ENCODE measurements around the gene SCYGR2.

Gene SCYGR2

GRCh38 chr2:227612546-227613271, 14.0 kb downstream of the SCYGR2 start:
- DNase-seq (ENCODE audit: low spot score), result no peak
- no peak for FAIRE-seq

GRCh38 chr2:227613272-227613660, 14.6 kb downstream of the SCYGR2 start:
- no peak for DNase-seq (ENCODE audit: low spot score)
- no peak for FAIRE-seq

GRCh38 chr2:227614246-227614645, 15.6 kb downstream of the SCYGR2 start:
- no peak for FAIRE-seq
- no peak for DNase-seq (ENCODE audit: low spot score)

GRCh38 chr2:227614740-227615139, 16.0 kb downstream of the SCYGR2 start, which contains the start of gene SCYGR3:
Gene SCYGR3 (minus strand): TSS chr2:227614840. CDS start chr2:227614840, 0 bp downstream.
- no peak for FAIRE-seq
- DNase-seq (ENCODE audit: low spot score), result no peak

- FAIRE-seq, result no peak
- DNase-seq (ENCODE audit: low spot score), result no peak
Measured at GRCh38 chr2:227615181-227615580, 16.5 kb downstream of the SCYGR2 start.

GRCh38 chr2:227615906-227616305, 17.2 kb downstream of the SCYGR2 start:
- DNase-seq (ENCODE audit: low spot score), result no peak
- no peak for FAIRE-seq

- no peak for FAIRE-seq
- no peak for DNase-seq (ENCODE audit: low spot score)
Measured at GRCh38 chr2:227616631-227617030, 17.9 kb downstream of the SCYGR2 start.

- DNase-seq (ENCODE audit: low spot score) (no peak), FAIRE-seq (no peak)
Measured at GRCh38 chr2:227617316-227618230, 18.9 kb downstream of the SCYGR2 start, which contains the start of gene SCYGR4. Gene SCYGR4 (plus strand): TSS chr2:227617498. CDS start chr2:227617498, 0 bp downstream.

- no peak for FAIRE-seq
Measured at GRCh38 chr2:227623226-227623625, 24.5 kb downstream of the SCYGR2 start.

GRCh38 chr2:227625420-227625819, 26.7 kb downstream of the SCYGR2 start:
- no peak for DNase-seq (ENCODE audit: low spot score)
- FAIRE-seq, result no peak

More at GRCh38 chr2:227623226-227623625, 24.5 kb downstream of the SCYGR2 start:
- peak; percentile 25 for DNase-seq (ENCODE audit: low spot score)

- no peak for DNase-seq (ENCODE audit: low spot score)
- FAIRE-seq, result peak; percentile 82
Measured at GRCh38 chr2:227626580-227627151, 28.0 kb downstream of the SCYGR2 start.

- DNase-seq (ENCODE audit: low spot score), result no peak
- FAIRE-seq, result no peak
Measured at GRCh38 chr2:227627769-227628168, 29.1 kb downstream of the SCYGR2 start.

- DNase-seq (ENCODE audit: low spot score) (no peak), FAIRE-seq (no peak)
Measured at GRCh38 chr2:227629435-227629834, 30.7 kb downstream of the SCYGR2 start.

- no peak for FAIRE-seq
- no peak for DNase-seq (ENCODE audit: low spot score)
Measured at GRCh38 chr2:227630322-227630721, 31.6 kb downstream of the SCYGR2 start.

- DNase-seq (ENCODE audit: low spot score) (no peak), FAIRE-seq (no peak)
Measured at GRCh38 chr2:227632827-227633226, 34.1 kb downstream of the SCYGR2 start.

- DNase-seq (ENCODE audit: low spot score) (no peak), FAIRE-seq (no peak)
Measured at GRCh38 chr2:227634201-227634600, 35.5 kb downstream of the SCYGR2 start.

- no peak for DNase-seq (ENCODE audit: low spot score)
- FAIRE-seq, result no peak
Measured at GRCh38 chr2:227642656-227643055, 44.0 kb downstream of the SCYGR2 start.

- FAIRE-seq (no peak), DNase-seq (ENCODE audit: low spot score) (no peak)
Measured at GRCh38 chr2:227643990-227644551, 45.4 kb downstream of the SCYGR2 start.

All from urothelium cell line (cell line).